ENCODE data around the gene NUDCD3.

Gene NUDCD3

DNA sequence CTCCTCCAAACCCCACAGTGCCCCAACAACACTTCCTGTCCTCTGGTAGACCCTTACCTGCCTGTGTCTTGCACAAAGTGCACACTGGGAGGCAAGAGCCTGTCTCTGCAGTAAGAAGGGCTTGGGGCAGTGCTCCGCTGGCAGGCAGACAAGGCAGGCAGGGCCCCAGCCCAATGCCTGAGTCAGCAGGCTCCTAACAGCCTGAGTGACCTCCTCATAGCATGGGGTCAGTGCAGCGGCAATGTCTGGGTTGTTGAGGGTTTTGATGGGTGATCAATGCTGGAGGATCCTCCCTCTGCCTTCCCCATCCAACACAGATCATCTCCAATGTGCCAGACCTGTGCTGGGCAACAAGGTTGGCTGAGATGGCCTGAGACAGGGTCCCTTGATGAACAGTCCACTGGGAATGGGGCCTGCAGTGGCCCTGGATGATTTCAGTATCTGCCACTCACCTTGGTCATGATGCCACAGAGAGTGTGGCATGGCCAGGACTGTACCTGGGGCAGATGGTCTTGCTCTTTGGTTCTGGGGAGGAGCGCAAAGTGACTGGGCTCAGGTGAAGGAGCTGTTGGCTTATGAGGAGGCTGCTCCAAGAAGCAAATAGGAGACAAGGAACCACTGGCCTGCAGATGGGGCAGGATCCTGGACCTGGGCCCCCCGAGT lies 109.5 kb downstream of the NUDCD3 start:
- DNase-seq = no peak

DNA sequence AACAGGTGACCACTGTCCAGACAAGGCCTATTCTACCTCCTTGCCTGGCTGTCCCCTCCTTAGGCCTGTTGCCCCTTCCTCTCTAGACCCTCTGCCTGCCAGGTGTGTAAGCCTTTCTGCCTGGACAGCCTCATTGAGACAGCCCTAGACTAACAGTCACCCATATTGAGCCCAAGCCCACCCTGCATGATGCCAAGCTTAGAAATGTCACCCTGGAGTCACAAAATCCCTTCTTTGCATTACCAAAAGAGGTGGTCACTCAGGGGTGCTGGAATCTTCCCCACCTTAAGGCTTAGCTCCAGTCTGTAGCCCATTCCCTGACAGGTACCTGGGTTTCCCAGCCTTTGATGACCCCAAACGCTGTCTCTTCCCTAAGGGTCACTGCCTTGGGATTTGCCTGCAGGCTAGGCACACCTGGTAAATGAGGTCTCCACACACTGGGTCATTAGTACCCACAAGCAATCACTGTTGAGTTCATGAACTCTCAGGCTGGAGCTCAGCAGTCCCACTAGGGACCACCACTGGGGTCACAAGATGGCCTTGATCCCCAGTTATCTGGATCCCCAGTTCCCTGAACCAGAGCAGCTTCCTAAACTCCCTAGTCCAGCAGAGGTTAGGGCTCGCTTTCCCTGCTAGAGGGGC lies 110.1 kb downstream of the NUDCD3 start:
- no peak for DNase-seq

DNA sequence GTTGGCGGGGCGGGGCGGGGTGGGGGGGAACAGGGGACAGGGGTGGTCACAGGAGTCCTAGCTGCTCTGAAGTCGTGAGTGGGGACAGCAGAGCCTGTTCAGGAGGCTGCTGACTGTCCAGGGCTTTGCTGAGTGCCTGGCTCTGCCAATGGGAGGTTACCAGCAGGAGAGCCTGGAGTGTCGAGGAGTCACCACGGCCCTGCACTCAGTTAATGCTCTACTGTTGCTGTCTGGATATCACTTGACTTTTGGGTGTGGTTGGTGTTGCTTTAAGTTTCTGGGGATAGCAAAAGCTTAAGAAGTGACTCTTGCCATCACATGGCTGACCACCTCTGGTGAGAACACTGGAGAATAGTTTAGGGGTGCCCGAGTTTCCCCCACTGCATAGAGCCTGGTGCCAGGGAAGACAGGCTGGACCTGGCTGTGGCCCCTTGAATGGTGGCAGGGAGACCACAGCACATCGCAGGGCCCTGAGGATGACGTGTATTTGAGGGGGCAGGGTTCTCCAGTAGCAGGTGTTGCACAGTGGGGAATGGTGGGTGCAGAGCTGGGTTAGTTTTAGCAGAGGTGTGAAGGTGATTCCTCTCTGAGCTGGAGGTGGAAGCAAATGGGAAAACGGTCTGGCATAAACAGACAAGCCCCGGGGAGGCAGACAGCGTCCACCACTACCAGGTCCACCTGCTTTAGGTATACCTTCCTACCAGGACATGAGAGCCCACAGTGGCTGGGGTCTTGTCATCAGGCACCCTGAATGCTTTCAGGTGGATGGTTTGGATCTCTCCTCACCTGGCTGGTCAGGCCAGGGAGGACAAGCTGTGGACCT lies 110.9 kb downstream of the NUDCD3 start:
- DNase-seq = no peak

- no peak for DNase-seq
Measured at GRCh38 chr7:44378744-44379143, 111.7 kb downstream of the NUDCD3 start.

DNA sequence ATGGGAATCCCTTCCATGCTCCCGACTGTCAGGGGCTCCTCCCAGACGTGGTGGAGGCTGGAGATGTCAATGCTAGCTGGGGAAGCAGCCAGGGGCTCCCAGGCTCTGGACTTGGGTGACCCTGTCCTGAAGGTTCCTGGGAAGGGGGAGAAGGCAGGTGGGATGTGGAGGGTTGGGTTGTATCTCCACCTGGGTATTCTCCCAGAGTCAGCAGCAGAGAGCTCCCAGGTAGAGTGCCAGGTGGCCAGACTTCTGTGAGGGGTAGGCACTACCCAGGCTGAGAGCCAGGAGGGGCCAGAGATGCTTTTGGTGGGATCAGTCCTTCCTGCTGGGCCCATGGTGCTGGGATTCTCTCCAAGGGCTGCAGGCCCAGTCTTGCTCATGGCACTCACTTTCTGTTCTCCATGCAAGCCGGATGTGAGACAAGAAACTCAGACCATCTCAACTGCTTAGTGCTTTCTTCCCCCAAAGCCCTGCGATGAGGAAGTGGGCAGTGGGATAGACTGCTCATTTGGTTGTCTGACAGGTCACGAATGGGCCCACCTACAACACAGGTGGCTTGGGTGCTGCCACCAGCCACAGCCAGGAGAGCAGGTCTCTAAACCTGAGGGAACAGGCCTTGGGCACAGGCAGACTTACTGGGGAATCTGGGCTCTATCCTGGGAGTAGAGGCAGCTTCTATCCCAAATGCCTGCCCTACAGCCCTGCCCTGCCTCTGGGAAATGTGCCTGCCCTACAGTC lies 112.6 kb downstream of the NUDCD3 start:
- no peak for DNase-seq

DNA sequence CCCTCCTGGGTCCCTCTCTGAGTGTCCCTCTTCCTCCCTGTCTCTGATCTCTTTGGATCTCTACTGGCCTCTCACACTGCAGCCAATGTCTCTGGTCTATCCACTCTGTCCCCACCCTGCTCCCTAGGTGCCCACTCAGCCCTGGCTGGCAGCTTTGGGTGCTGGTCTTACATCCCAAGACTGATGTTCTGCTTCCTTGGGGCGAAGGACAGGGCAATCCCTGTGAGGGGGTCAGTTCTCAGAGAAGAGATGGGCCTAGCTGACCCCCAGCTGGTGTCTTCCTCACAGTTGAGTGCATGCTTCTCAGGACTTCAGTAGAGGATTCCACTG lies 113.4 kb downstream of the NUDCD3 start:
- no peak for DNase-seq

DNA sequence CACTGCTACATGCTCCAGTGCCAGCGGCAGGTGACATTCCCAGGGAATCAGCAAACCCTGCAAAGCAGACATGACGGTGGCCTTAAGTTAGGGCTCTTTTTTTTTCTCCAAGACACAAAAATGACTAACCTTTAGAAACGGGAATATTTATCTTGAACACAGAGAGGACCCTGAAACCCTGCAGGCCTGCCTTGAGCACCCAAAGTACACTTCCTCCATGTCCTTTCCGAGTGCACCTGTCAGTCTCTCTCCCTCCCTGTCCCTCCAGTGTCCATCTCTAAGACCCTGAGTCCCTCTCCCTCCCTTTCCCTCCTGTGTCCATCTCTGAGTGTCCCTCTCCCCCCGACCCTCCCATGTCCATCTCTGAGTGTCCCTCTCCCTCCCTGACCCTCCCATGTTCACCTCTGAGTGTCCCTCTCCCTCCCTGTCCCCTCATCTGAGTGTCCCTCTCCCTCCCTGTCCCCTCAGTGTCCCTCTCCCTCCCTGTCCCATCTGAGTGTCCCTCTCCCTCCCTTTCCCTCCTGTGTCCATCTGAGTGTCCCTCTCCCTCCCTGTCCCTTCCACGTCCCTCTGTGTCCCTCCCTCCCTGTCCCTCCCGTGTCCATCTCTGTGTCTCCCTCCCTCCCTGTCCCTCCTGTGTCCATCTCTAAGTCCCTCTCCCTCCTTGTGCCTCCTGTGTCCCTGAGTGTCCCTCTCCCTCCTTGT lies 113.9 kb downstream of the NUDCD3 start:
- no peak for DNase-seq

GRCh38 chr7:44375926-44376342 lies 114.5 kb downstream of the NUDCD3 start:
- DNase-seq = no peak

- peak; percentile 22 for DNase-seq
Measured at GRCh38 chr7:44375236-44375699, 115.2 kb downstream of the NUDCD3 start.

DNA sequence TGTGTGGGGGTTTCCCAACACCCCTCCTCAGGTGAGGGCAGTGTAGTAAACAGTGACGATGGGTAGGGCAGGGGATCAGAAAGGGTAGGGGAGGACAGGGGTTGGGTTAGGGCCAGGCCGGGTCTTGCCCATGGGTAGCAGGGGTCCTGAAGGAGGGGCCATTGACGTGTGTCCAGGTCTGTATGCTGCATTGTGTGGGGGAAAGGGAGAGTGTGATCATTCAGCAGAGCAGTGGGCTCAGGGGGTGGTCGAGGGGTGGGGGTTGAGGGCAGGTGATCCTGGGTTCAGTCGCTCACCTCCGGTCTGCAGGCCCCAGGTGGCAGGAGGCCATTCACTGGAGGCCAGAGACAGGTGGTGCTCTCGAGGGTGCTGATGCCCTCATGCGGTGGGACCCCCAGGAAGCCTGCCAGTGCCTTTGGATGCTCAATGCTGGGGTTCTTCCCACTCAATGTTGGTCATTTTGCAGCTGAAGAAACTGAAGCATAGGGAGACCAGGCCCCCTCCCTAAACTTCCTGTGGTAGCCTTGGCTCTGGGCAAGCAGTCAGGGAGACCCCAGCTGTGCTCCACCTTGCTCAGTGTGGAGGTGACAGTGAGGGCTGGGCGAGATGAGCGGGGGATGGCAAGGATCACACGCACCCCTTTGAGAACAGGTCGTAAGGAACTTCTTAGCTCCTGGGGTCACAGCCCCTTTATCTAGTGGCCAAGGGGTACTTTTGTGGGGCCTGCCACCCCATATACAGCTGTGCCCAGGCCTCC lies 116.3 kb downstream of the NUDCD3 start:
- no peak for DNase-seq

- DNase-seq = no peak
Measured at GRCh38 chr7:44373418-44373740, 117.1 kb downstream of the NUDCD3 start.

DNA sequence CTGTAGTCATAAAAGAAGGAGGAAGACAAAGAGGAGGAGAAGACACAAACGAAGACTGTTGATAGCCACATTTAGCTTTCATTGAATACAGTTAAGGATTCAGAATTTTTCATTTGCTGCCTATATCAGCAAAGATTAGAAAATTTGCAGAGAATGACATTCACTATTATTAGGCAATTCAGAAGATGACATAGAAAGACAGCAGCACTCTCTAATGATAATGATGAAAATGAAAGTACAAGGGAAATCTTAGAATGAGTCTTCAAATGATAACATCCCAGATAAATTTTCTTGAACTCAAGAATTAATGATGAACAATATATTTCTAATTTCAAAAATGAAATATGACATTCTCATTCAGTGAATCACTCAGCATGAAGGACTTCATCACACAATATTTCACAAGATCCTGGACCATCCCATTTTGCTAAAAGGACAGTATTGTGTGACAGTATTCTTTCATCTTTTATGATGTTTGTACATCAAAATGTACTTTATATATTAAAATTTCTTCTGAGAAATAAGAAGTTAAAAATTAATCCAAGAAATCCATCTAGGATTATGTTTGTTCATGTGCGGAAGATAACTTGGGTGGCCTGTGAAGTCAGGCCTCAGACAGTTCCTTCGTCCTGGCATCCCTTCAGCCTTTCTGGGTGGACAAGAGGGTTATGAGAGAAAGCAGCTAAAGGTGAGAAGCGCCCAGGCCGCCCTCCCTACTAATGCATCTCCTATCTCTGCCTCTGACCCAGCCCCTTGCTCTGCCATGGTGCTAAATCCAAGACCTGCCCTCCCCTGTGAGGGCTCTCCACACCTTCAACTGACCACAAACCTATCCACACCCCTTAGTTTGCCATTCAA lies 117.7 kb downstream of the NUDCD3 start:
- no peak for DNase-seq

DNA sequence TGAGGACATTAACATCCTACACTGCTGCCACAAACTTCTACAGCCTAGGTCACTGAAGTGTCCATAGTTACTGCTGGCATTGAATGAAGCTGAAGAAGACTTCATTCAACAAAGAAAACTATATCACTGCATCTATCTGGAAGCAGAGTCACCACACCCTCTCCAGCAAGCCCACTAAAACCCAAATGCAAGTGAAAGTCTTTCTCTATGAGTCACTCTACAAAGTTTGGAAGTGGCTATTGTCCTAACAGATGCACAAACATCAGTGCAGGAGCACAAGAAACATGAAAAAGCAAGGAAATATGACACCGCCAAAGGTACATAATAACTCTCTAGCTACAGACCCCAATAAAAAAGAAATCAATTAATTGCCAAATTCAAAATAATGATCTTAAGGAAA lies 121.6 kb downstream of the NUDCD3 start:
- DNase-seq = no peak

- DNase-seq = no peak
Measured at GRCh38 chr7:44368455-44368854, 122.0 kb downstream of the NUDCD3 start.

DNA sequence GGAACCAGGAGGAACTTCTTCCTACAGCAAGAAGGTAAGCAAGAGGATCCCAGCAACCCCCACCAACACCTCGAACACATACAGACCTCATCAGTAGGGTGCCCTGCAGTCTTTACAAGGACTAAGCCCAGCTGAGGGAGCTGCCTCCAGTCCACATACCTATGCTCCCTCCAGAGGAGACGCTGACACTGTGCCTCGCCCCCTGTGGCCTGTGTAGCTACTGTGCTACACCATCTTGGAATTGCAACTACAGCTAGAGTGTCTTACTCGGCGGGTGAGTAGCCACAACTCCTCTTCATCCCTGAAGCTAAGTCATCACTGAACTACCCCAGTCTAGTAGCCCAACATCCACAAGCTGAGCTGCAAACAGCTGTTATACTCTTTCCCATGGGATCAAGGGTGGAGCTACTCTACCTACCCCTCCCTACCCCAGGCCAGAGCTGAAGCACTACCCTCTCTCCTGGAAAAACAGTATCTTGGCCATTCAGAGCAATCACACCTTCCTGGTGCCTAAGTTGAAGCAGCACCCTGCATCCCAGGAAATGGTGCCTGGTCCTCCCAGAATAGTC lies 122.9 kb downstream of the NUDCD3 start:
- DNase-seq = no peak

- DNase-seq = no peak
Measured at GRCh38 chr7:44366986-44367385, 123.5 kb downstream of the NUDCD3 start.

DNA sequence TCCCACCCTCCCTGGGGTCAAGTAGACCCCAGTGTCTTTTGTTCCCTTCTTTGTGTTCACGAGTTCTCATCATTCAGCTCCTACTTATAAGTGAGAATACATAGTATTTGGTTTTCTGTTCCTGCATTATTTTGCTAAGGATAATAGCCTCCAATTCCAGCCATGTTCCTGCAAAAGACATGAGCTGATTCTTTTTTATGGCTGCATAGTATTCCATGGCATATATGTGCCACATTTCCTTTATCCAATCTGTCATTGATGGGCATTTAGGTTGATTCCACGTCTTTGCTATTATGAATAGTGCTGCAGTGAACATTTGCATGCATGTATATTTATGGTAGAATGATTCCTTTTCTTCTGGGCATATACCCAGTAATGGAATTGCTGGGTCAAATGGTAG lies 136.8 kb downstream of the NUDCD3 start:
- no peak for DNase-seq

GRCh38 chr7:44348851-44349781 lies 141.3 kb downstream of the NUDCD3 start:
- DNase-seq = no peak

- peak; percentile 20 for DNase-seq
Measured at GRCh38 chr7:44348300-44348699, 142.2 kb downstream of the NUDCD3 start.
